Mesendoderm (in vitro differentiated cells): ENCODE data around the gene DUSP9. TPM values are rescaled to one million over a fixed set of nuclear protein-coding genes. Genes with fewer than 3 reads are reported as not detected.
A peak's percentile ranks its signal among the peaks of the same experiment; 100 is the strongest.

Source experiments
- DNase-seq: peaks from one replicate; pipeline ENCODE4 v3.0.0; 2013
- H2AK5ac ChIP-seq: 2 replicates; pipeline ENCODE4 v1.6.1; 2013; ENCODE audit warnings: low read length, inconsistent platforms
- H2BK120ac ChIP-seq: 2 replicates; pipeline ENCODE4 v1.6.1; 2013; ENCODE audit warnings: low read depth, mild to moderate bottlenecking, low read length, moderate library complexity, mixed read lengths
- H2BK15ac ChIP-seq: replicated peaks from 2 replicates; pipeline ENCODE4 v1.6.1; 2013; ENCODE audit warnings: low read depth, mild to moderate bottlenecking, moderate library complexity
- H2BK5ac ChIP-seq: 2 replicates; pipeline ENCODE4 v1.6.1; 2013; ENCODE audit warnings: low read length, inconsistent platforms
- H3K18ac ChIP-seq: 2 replicates; pipeline ENCODE4 v1.6.1; 2013; ENCODE audit warnings: mild to moderate bottlenecking, low read length, mixed read lengths
- H3K23ac ChIP-seq: one replicate; pipeline ENCODE4 v1.6.1; 2013; ENCODE audit warnings: low read length
- H3K27ac ChIP-seq: 2 replicates; pipeline ENCODE4 v1.5.1; 2013; ENCODE audit warnings: low read depth, mild to moderate bottlenecking, inconsistent platforms, low read length, moderate library complexity
- H3K27me3 ChIP-seq: 2 replicates; pipeline ENCODE4 v1.6.1; 2013; ENCODE audit warnings: low read length, control low read depth, mild to moderate bottlenecking, inconsistent platforms; ENCODE audit not compliant: insufficient read depth, poor library complexity
- H3K36me3 ChIP-seq: 2 replicates; pipeline ENCODE4 v1.6.1; 2013; ENCODE audit warnings: low read length, inconsistent platforms; ENCODE audit not compliant: control insufficient read depth, insufficient read depth
- H3K4ac ChIP-seq: one replicate; pipeline ENCODE4 v1.6.1; 2013; ENCODE audit warnings: low read depth, mild to moderate bottlenecking, low read length, moderate library complexity
- H3K4me1 ChIP-seq: 2 replicates; pipeline ENCODE4 v1.6.1; 2013; ENCODE audit warnings: low read depth, low read length, inconsistent platforms; ENCODE audit not compliant: control insufficient read depth
- H3K4me2 ChIP-seq: 2 replicates; pipeline ENCODE4 v1.6.1; 2013; ENCODE audit warnings: low read length
- H3K4me3 ChIP-seq: 2 replicates; pipeline ENCODE4 v1.5.1; 2013; ENCODE audit warnings: mild to moderate bottlenecking, low read length
- H3K56ac ChIP-seq: one replicate; pipeline ENCODE4 v1.6.1; 2013; ENCODE audit warnings: low read length
- H3K79me1 ChIP-seq: 2 replicates; pipeline ENCODE4 v1.6.1; 2013; ENCODE audit warnings: low read length, inconsistent platforms
- H3K79me2 ChIP-seq: 2 replicates; pipeline ENCODE4 v1.6.1; 2013; ENCODE audit warnings: mild to moderate bottlenecking, low read length; ENCODE audit not compliant: control insufficient read depth, insufficient read depth
- H3K9ac ChIP-seq: 2 replicates; pipeline ENCODE4 v1.6.1; 2013; ENCODE audit warnings: low read length, inconsistent platforms
- H4K5ac ChIP-seq: one replicate; pipeline ENCODE4 v1.6.1; 2013; ENCODE audit warnings: low read length
- H4K8ac ChIP-seq: one replicate; pipeline ENCODE4 v1.6.1; 2013; ENCODE audit warnings: low read depth, mild to moderate bottlenecking, control low read depth, low read length, moderate library complexity
- WGBS: extraction: QIAGEN DNeasy Blood & Tissue Kit; methylation state at CpG from one replicate; pipeline ENCODE4 v1.1.7; 2013; ENCODE audit warnings: low lambda C conversion rate, missing lambda C conversion rate; ENCODE audit not compliant: insufficient coverage; ENCODE audit errors: extremely low coverage; 5-methylcytosine and 5-hydroxymethylcytosine counted together
- polyA plus RNA-seq, 2 experiments: library from polyadenylated mRNA; stranded (reverse); fragments of 200-250 nt; gene quantifications; one replicate each; pipeline ENCODE4 v1.2.3, GENCODE V29; 2013

DUSP9 gene, protein sequence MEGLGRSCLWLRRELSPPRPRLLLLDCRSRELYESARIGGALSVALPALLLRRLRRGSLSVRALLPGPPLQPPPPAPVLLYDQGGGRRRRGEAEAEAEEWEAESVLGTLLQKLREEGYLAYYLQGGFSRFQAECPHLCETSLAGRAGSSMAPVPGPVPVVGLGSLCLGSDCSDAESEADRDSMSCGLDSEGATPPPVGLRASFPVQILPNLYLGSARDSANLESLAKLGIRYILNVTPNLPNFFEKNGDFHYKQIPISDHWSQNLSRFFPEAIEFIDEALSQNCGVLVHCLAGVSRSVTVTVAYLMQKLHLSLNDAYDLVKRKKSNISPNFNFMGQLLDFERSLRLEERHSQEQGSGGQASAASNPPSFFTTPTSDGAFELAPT
- polyA plus RNA-seq (2013, experiment 1 of 2), result 0.51 TPM
- 0.42 TPM for polyA plus RNA-seq (2013, experiment 2 of 2)

DNA sequence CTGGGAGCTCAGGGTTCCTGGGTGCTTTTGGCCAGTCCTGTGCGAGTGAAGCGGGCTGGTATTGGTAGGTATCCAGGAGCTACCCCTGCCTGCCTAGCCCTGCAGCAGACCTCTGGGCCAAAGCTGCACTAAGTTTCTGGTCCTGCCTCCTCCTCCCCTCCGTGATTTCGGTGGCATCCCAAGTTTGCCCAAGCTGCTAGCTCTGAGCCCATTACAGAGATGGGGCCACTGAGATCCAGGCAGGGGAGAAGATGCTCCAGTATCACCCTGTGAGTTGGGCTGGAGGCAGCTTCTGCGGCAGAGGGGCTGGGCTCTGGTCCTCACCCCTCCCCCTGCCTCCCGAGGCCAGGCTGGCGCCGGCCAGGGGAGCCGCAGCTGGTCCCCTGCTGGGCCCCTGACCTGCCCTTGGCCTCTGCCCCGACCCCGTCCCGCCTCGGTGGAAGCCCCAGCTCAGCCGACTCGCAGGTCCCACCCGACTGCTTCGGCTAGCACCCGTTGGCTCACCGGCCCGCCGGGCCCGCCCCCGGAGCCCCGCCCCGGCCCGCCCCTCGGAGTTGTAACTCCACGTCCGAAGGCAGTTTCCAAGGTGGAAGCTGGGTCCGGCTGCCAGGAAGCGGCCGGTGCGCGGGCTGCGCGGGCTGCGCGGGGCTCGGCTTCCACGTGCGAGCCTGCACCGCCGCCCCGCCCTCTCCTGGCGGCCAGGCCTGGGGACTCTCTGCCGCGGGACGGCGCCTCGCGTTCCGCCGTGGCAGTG is at the start of gene DUSP9:
Gene DUSP9, plus strand, starts transcription at position 584 of the 754 bp plus-strand sequence. CDS start 751 bp downstream, outside the sequence.
- Histone ChIP-seq H3K27ac (no peak within 1 kb of the TSS), H3K27me3 (peaks cover 27% of the 10 kb centered on the region)

DNA sequence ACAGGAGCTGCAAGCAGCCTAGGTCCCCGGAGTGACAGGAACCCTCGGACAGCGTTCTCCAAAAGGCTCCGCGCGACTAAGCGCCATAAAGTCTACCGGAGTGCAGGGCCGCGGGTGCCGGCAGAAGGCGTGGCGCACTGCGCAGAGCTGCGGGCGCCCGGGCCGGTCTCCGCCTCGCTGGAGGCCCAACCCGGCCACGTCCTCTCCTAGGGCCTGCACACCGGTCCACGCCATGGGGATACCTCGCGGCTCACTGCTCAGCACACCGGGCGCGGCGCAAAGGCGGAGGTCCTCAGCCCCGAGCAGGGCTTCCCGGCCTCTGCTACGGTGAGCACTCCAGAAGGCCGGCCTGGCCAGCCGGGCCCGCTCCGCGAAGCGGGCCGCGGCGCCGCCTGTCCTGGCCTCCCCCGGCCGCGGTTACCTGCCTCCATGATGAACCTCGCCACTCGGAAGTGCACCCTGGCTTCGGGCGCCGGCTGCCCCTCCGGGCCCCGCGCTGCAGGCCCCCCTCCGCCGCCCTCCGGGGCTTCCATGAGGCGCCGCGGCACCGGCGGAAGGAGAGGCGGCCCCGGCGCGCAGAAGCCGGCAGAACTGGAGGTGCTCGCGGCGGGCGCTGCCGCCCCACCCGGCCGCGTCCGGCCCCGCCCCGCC is 48.3 kb upstream of the DUSP9 start, which contains the start of gene CCNQ:
Gene CCNQ, minus strand, starts transcription at position 599 of the 651 bp plus-strand sequence. Its CDS starts 66 bp downstream, at position 533.
- no peak within 1 kb of the TSS for H3K27ac ChIP-seq
- no peak within 1 kb of the TSS for H3K23ac ChIP-seq
- H2BK5ac ChIP-seq, result no peak within 1 kb of the TSS
- H3K18ac ChIP-seq, result peak within 1 kb of the TSS; percentile 80
- H4K8ac ChIP-seq, result no peak within 1 kb of the TSS
- no peaks in the 10 kb centered on the region for H3K27me3 ChIP-seq
- peak within 1 kb of the TSS; percentile 48 for H3K4me3 ChIP-seq
- no peak within 1 kb of the TSS for H2BK15ac ChIP-seq
- H3K56ac ChIP-seq, result peak within 1 kb of the TSS; percentile 81
- H4K5ac ChIP-seq, result no peak within 1 kb of the TSS
- H3K4me2 ChIP-seq, result peak within 1 kb of the TSS; percentile 74
- DNase-seq, result peak; percentile 15
- no peaks in the 10 kb centered on the region for H3K36me3 ChIP-seq
- no peaks in the 10 kb centered on the region for H3K4me1 ChIP-seq
- WGBS, result no CpG with 5 or more reads among the region's 79 CpGs
- no peaks in the 10 kb centered on the region for H3K79me1 ChIP-seq
- H2BK120ac ChIP-seq, result no peak within 1 kb of the TSS
- no peak within 1 kb of the TSS for H3K4ac ChIP-seq
- no peaks in the 10 kb centered on the region for H3K79me2 ChIP-seq
- H2AK5ac ChIP-seq, result no peak within 1 kb of the TSS
- H3K9ac ChIP-seq, result peak within 1 kb of the TSS; percentile 77

More for the DNA sequence above, at the start of gene DUSP9:
- no peaks in the 10 kb centered on the region for H3K79me1 ChIP-seq
- H3K4me3 ChIP-seq, result no peak within 1 kb of the TSS
- peak within 1 kb of the TSS; percentile 70 for H3K56ac ChIP-seq
- no peak within 1 kb of the TSS for H3K9ac ChIP-seq
- no peak within 1 kb of the TSS for H3K23ac ChIP-seq
- H3K4ac ChIP-seq, result no peak within 1 kb of the TSS
- no CpG with 5 or more reads among the region's 53 CpGs for WGBS
- H2BK5ac ChIP-seq, result no peak within 1 kb of the TSS
- no peak within 1 kb of the TSS for H3K18ac ChIP-seq
- no peak within 1 kb of the TSS for H2BK15ac ChIP-seq
- H2BK120ac ChIP-seq, result no peak within 1 kb of the TSS
- no peak within 1 kb of the TSS for H4K5ac ChIP-seq
- no peaks in the 10 kb centered on the region for H3K36me3 ChIP-seq
- H3K79me2 ChIP-seq, result no peaks in the 10 kb centered on the region
- no peaks in the 10 kb centered on the region for H3K4me1 ChIP-seq
- peak; percentile 67 for DNase-seq
- no peak within 1 kb of the TSS for H3K4me2 ChIP-seq
- H2AK5ac ChIP-seq, result no peak within 1 kb of the TSS
- H4K8ac ChIP-seq, result no peak within 1 kb of the TSS

DNA sequence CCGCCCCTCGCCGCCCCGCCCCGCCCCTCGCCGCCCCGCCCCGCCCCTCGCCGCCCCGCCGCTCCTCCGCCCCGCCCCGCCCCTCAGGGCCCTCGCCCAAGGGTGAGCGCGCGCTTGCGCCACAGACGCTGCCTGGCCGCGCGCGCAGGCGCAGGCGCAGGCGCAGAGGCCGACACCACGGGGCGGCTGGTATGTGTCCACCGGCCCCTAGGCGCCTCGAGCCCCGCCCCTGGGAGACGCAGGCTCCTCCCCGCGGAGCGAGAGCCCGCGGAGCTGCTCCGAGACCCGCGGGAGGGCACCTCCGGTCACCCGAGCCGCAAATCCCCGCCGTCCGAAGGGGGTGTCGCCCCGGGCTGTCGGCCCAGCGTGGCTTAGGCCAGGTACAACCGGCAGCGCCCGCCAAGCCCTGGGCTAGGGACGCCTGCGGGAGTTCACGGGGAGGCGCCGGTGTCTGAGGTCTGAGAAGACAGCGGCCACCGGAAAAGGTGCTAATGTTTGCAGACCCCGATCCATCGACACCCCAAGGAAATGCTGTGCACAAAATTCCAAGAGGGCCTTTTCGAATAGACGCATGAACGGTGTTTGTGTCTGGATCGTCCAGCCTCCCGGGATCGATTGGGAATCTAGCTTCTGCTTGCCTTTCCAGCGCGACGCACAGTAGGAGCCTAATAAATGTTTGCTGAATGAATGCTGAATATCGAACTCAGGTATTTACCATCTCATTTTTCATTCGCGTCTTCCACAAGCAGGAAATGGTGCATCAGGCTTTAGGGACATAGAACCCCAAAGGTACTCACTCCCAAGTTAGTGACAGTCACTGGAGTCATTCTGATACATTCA is 47.6 kb upstream of the DUSP9 start:
- Histone ChIP-seq H3K79me2 (no peaks in the 10 kb centered on the region), H3K27me3 (no peaks in the 10 kb centered on the region), H4K8ac (no peak overlapping the region), H3K4ac (no peak overlapping the region), H3K4me1 (no peaks in the 10 kb centered on the region), H2AK5ac (no peak overlapping the region), H3K23ac (no peak overlapping the region), H3K18ac (no peak overlapping the region), H4K5ac (no peak overlapping the region), H3K36me3 (no peaks in the 10 kb centered on the region), H2BK120ac (no peak overlapping the region), H3K56ac (peak overlapping the region; percentile 59), H3K79me1 (no peaks in the 10 kb centered on the region), H3K4me2 (peak overlapping the region; percentile 74), H3K4me3 (peak overlapping the region; percentile 48), H3K9ac (peak overlapping the region; percentile 72), H2BK15ac (no peak overlapping the region), H3K27ac (no peak overlapping the region), H2BK5ac (no peak overlapping the region)
- no CpG with 5 or more reads among the region's 79 CpGs for WGBS
- peak; percentile 83 for DNase-seq

DNA sequence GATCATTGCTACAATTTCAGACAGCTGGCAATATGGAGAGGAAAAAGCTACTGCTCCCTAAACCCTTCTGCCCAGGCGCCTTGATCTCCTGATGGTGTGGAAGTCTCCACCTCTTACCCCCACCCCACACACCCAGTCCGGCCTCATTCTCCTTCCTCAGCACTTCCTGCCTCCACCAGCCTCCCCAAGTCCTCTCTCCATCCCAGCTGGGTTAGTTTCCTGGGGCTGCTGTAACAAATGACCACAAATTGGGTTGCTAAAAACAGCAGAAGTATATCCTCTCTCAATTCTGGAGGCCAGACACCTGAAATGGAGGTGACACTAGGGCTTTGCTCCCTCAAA is 47.0 kb upstream of the DUSP9 start:
- Histone ChIP-seq H3K18ac (no peak overlapping the region), H2BK5ac (no peak overlapping the region), H2BK15ac (no peak overlapping the region), H2AK5ac (no peak overlapping the region), H3K79me2 (no peaks in the 10 kb centered on the region), H3K9ac (peak overlapping the region; percentile 72), H3K23ac (no peak overlapping the region), H2BK120ac (no peak overlapping the region), H3K36me3 (no peaks in the 10 kb centered on the region), H3K27ac (no peak overlapping the region), H3K4me1 (no peaks in the 10 kb centered on the region), H3K79me1 (no peaks in the 10 kb centered on the region), H3K4ac (no peak overlapping the region), H4K5ac (no peak overlapping the region), H3K27me3 (no peaks in the 10 kb centered on the region), H3K56ac (peak overlapping the region; percentile 59), H4K8ac (no peak overlapping the region), H3K4me3 (no peak overlapping the region), H3K4me2 (peak overlapping the region; percentile 74)
- DNase-seq, result peak; percentile 8
- no CpG with 5 or more reads among the region's 2 CpGs for WGBS

DNA sequence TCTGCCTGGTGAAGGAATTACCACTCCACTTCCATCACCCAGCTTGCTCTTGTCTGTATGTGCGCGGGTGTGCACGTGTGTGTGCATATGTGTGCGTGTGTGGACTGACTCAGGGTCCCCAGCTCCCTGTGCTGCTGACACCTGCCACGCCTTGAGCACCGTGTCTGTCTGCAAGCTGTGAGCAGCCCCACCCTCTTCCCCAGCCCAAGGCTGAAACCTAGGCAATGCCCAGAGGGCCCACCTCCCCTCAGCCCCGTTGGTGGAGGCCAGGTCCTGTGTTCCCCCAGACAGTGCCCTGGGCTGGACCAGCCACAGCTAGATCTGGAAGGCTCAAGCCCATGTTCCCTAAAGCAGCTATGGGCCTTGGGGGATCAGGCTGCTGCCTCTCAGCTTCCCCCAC is 46.1 kb upstream of the DUSP9 start:
- no CpG with 5 or more reads among the region's 7 CpGs for WGBS
- H3K79me2 ChIP-seq, result no peaks in the 10 kb centered on the region
- H4K5ac ChIP-seq, result no peak overlapping the region
- no peak overlapping the region for H3K18ac ChIP-seq
- no peak overlapping the region for H3K4me2 ChIP-seq
- no peaks in the 10 kb centered on the region for H3K36me3 ChIP-seq
- DNase-seq, result no peak
- H3K4ac ChIP-seq, result no peak overlapping the region
- H3K27ac ChIP-seq, result no peak overlapping the region
- no peak overlapping the region for H3K9ac ChIP-seq
- no peaks in the 10 kb centered on the region for H3K27me3 ChIP-seq
- no peaks in the 10 kb centered on the region for H3K4me1 ChIP-seq
- H4K8ac ChIP-seq, result no peak overlapping the region
- H3K56ac ChIP-seq, result no peak overlapping the region
- H2BK5ac ChIP-seq, result no peak overlapping the region
- no peak overlapping the region for H2BK120ac ChIP-seq
- H2BK15ac ChIP-seq, result no peak overlapping the region
- no peak overlapping the region for H3K23ac ChIP-seq
- H3K79me1 ChIP-seq, result no peaks in the 10 kb centered on the region
- H2AK5ac ChIP-seq, result no peak overlapping the region
- no peak overlapping the region for H3K4me3 ChIP-seq
